NCI-H1930 (cell line): ENCODE data around the gene UPF3A.
A peak's percentile ranks its signal among the peaks of the same experiment; 100 is the strongest.
"Not testable (repeated sequence)": the region's sequence is repeated elsewhere in the genome, so short reads cannot be mapped to it uniquely, and the experiment has no call there.

Source experiments
- DNase-seq, 2 experiments: peaks; one replicate each; lab custom pipeline; 2025; lab: John Stamatoyannopoulos, UW

UPF3A gene

DNA sequence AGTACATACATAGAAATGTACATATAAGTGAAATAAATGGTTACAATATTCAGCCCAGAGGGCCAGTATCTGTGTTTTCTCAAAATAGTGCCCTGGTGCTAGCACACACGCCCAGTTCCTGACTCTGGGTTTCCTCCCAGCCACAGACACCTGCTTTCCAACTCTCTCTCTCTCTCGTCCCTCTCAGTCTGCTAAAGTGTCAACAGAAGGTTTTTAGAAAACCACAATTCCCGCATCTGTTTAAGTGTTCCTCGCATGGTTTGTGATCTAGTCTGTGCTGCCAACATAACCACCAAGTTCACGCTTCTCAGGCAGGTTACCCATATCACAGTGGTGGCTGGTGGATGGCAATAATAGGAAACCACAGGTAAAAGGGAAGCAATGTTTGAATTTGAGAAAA, 17.8 kb upstream of the UPF3A start:
- DNase-seq, result no peak

GRCh38 chr13:114264313-114264712, 17.1 kb upstream of the UPF3A start:
- DNase-seq, result not testable (repeated sequence)

DNA sequence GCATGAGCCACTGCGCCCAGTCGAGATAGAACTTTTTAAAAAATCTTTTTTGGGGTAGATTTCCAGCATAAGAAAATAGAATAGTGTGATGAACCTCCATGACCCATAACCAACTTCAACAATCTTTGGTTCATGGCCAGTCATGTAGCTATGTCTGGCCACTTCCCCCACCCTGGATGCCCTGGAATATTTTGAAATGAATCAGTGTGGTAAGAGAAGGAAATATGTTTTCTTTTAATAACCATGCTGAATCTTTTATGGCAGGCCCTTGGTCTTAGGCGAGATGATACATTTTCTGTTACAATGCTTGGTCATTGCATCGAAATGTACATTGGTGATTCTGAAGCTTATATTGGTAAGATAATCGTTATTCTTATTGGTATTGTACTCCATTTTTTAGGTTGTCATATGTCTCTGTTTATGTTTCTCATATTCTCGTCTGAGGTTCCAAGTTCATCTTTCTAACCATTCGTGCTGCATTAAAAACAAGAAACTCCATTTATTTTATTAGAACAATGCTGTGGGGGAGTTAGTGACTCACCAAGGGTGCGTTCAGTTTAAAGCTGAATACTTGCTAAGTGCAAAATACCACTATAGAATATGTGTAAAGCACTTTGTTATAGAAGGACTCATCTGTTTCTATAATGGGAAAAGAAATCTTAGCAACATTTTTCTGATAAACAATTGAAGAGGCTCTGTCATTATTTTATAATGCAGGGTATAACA, 16.4 kb upstream of the UPF3A start:
- no peak for DNase-seq

DNA sequence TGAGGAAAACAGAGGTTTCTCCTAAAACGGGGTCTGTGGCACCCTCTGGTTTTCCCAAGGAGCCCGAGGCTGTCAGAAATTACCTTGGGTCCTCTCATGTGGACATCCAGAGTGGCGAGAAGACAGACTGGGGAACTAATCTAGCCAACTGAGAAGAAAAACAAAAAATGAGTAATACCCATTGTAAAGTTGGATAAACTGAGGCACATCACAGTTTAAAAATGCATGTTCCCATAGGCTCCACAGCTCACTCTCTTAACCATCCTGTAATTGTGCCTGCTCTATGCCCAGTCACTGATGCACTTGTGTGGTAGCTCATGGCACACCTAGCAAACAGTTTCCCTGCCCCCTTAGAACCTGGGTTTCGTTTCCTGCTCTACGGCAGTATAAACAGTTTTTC, 15.2 kb upstream of the UPF3A start:
- no peak for DNase-seq

GRCh38 chr13:114268344-114269280, 12.8 kb upstream of the UPF3A start:
- DNase-seq, result no peak

DNA sequence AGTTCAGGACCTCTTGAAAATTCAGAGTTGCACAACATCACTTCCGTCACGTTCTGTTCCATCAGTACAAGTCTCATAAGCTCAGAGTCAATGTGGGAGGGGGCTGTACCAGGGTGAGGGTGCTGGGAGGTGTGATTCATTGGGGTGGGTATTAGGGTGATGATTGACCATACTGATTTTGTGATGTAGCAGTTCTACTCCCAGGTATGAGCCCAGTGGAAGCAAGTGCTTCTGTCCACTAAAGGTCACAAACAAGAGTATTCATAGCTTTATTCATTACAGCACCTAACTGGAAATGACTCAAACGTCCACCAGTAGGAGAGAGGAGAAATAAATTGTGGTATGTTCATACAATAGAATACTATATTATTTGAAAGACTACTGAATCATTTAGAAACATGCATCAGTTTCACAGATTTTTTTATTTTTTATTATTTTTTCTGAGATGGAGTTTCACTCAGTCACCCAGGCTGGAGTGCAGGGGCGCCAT, 12.1 kb upstream of the UPF3A start:
- no peak for DNase-seq

DNA sequence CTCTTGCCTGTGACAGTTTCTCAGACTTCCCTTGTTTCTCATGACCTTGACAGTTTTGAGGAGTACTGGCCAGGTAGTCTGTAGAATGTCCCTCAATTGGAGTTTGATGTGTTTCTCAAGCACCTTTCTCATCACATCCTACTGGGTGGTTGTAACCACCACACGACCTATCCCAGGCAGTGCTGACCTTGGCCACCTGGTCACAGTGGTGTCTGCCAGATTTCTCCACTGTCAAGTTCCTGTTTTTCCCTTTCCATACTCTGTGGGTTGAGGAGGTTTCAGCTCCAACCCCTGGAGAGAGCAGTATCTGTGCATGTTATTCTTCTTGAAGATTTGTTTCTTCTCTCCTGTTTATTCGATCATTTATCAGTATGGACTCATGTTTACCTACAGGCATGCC, 8.4 kb upstream of the UPF3A start:
- DNase-seq, result no peak

- DNase-seq, result no peak
Observed at GRCh38 chr13:114275304-114275703, 6.1 kb upstream of the UPF3A start.

DNA sequence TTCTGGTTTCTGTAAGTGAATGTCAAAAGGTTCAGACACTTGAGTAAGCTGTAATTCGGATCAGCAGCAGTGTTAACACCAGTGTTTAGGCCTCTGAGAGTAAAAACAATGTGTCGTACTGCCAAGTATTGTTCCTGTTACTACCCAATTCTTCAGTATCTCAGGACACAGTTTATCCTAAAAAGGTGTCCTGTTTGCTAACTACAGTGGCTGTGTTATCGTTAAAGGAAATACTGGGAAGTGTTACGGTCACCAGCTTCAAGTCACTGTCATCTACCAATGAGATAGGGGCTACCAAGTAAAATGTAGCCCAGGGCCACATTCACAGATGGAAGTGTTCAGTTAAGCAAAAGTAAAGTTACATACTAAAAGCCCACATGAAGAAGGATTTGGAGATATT, 2.3 kb upstream of the UPF3A start:
- no peak for DNase-seq

- DNase-seq, result no peak
Observed at GRCh38 chr13:114279758-114280355, 1.5 kb upstream of the UPF3A start.

DNA sequence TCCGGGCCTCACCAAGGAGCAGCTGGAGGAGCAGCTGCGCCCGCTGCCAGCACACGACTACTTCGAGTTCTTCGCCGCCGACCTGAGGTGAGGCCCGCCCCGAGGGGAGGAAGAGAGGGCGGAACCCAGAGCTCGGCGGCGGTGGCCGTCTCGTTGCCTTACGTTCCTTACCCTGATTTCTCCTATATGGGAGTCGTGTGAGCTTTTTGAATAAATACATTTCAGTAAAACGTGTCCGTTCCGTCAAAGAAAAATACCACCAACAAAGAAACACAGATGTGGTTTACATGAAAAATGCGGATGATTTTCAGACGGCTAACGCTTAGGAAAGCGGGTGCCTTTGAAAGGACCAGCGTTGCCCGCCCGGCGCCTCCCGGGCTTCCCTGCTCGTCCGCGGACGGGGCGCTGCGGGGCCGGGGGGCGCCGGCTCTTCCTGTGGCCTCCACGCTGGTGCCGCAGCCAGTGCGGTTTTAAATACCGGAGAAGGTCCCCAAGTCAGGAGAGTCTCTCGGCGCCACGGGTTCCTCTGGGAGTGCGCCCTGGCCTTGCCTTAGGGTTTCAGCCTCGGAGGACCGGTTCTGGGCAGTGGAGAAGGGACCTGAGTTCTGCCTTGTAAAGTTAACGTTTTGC, 755 bp downstream of the UPF3A start:
- peak; percentile 70 to 83 for DNase-seq

DNA sequence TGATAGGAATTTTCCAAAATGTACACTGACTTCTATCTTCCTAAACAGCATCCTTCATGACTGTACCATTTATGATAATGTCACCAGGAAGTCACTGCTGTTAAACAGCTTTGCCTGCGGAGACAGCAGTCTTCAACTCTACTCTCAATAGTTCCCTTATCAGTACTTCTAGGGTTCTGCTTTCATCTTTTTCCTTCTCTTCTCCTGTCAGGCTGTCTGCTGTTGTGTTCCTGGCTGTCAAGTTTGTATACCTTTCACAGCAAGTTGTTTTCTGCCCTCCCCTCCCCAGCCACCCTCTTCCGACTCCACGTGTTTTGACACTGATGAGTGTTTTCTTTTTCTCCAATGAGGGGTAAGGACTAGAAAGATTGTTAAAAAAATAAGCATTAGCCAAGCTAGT, 2.2 kb downstream of the UPF3A start:
- no peak for DNase-seq

DNA sequence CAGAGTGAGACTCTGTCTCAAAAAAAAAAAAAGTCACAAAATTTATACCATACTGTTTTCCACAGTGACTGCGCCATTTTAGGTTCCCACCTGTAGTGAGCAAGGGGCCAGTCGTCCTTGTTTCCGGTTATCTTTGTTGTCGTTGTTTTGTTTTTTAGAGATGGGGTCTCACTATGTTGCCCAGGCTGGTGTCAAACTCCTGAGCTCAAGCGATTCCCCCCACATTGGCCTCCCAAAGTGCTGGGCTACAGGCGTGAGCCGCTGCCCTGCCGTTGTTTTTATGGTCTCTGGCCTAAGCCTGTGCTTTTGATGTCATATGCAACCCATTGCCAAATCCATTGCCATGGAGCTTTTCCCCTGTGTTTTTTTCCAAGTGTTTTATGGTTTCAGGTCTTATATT, 3.3 kb downstream of the UPF3A start:
- no peak for DNase-seq

DNA sequence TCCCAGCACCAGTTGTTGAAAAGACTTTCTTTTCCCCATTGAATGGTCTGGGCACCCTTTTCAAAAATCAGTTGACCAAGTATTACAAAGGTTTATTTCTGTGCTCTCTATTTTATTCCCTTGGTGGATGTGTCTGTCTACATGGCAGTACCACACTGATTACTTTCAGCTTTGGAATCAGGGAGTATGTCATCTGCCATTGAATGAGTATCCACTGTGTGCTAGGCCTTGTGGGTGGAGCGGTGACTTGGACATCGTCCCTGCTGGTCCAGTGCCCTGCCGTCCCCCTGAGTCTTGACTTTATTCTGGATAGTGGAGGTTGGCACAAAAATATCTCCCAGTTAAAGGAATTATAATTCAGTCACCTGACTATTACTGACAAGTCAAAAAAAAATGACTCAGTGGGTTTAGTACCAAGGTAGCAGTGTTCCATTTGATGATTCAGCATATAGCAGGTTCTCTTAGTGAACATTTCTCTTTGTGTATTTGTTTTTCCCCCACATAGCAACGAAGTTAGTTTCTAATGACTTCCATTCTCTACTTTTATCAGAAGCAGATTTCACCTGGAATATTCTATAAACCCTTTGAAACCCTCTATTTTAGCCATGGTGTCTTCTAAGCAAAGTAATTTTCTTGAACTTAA, 3.9 kb downstream of the UPF3A start:
- no peak for DNase-seq

GRCh38 chr13:114286808-114287207, 5.4 kb downstream of the UPF3A start:
- no peak for DNase-seq

- no peak for DNase-seq
Observed at GRCh38 chr13:114288157-114288591, 6.8 kb downstream of the UPF3A start.

DNA sequence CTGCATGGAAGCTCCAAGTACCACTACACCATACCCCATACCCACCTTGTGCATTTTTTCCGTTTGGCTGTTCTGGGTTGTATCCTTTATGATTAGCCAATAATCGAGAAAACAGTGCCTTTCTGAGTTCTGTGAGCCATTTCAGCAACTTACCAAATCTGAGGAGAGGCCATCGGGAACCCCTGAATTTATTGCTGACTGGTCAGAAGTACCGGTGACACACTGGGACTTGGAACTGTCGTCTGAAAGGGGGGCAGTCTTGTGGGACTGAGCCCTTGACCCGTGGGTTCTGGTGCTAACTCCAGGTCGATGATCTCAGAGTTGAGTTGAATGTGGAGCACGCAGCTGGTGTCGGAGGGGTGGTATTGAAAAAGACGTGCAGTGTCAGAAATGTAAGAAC, 15.0 kb downstream of the UPF3A start:
- DNase-seq, result no peak

- DNase-seq, result no peak
Observed at GRCh38 chr13:114296902-114297301, 15.5 kb downstream of the UPF3A start.

DNA sequence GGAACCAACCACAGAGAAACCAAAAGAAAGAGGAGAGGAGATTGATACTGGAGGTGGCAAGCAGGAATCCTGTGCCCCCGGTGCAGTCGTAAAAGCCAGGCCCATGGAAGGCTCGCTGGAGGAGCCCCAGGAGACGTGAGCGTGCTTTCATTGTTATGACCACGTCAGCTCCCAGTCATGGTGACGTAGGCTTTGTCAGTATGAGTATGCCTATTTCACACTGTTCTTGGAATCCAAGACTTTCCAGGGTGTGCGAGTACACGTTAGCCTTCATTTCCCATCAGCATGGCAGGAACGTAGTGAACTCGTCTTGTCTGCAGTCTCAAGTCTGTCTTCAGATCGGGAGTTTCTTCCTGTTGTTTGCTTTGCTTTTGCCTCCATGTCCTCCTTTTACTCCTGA, 17.5 kb downstream of the UPF3A start:
- no peak for DNase-seq

- no peak for DNase-seq
Observed at GRCh38 chr13:114299604-114300305, 18.4 kb downstream of the UPF3A start.

DNA sequence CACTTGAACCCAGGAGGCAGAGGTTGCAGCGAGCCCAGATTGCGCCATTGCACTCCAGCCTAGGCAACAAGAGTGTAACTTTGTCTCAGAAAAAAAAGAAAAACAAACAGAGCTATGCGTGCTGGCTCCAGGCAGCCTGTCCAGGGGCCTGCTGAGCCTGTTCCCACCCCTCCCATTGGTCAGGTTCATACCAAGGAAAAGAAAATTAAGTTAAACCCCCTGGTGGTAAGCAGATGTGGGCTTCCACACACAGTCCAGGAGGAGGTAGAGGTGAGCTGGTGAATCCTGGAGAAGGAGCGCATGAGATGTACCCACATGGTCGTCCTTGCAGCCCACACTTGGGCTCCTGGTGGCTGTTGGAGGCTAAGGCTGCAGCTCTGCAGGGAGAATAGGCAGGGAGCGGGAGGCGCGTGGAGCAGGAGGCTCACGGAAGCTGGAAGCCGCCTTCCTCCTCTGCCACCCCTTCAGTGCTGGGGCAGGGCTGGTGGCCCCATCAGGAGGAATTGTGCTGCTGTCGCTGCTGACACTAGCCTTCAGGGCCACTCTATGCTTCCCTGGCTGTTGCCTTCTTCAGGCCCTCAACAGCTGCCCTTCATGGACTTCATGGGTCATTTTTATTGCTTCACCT, 22.4 kb downstream of the UPF3A start:
- no peak for DNase-seq
